Cardiac muscle cell (in vitro differentiated cells and primary cell): ENCODE measurements around the gene DNAJA4. TPM values are rescaled to one million over a fixed set of nuclear protein-coding genes. Genes with fewer than 3 reads are reported as not detected.
A peak's percentile ranks its signal among the peaks of the same experiment; 100 is the strongest.

ENCODE experiments used
- DNase-seq, 2 donors: peaks; one replicate each; pipeline versions ENCODE4 v3.0.0 to v3.0.0-alpha.2; 2010 to 2017; ENCODE audit warnings: low read depth in 1 of 2, low spot score in 1 of 2
- H3K27ac ChIP-seq: fragments of 200-600 bp; sonication (generic); 2 replicates; pipeline ENCODE4 v1.5.1; 2016
- H3K27me3 ChIP-seq: fragments of 200-600 bp; sonication (generic); 2 replicates; pipeline ENCODE4 v1.6.0; 2016; ENCODE audit warnings: control low read depth
- H3K36me3 ChIP-seq: fragments of 200-600 bp; sonication (generic); 2 replicates; pipeline ENCODE4 v1.5.1; 2016; ENCODE audit warnings: control low read depth
- H3K4me1 ChIP-seq: fragments of 200-600 bp; sonication (generic); 2 replicates; pipeline ENCODE4 v1.8.1; 2017; ENCODE audit warnings: low read depth, mild to moderate bottlenecking, mixed run types
- H3K4me3 ChIP-seq: fragments of 200-600 bp; sonication (generic); 2 replicates; pipeline ENCODE4 v1.5.1; 2016; ENCODE audit warnings: mild to moderate bottlenecking
- H3K9me3 ChIP-seq: fragments of 200-600 bp; sonication (generic); 2 replicates; pipeline ENCODE4 v1.5.1; 2017; ENCODE audit warnings: low read depth, mild to moderate bottlenecking, control low read depth
- CTCF ChIP-seq: IDR thresholded peaks from 2 replicates; pipeline ENCODE4 v1.5.1; 2012; ENCODE audit warnings: low read depth, mild to moderate bottlenecking, low read length
- polyA plus RNA-seq: library from polyadenylated mRNA; unstranded; fragments of >200 nt; fragmentation: Nextera tagmentation; extraction: Ambion mirVana; gene quantifications from 2 replicates; pipeline ENCODE4 v1.2.1, GENCODE V29; 2016
- total RNA-seq: library from RNA; depleted of rRNA; stranded (reverse); fragments of >200 nt; gene quantifications from 2 replicates; pipeline ENCODE4 v1.2.3, GENCODE V29; 2016

DNAJA4 gene
- total and polyA plus RNA-seq, 2 experiments from 2014 or later: 3.2 to 3.4 TPM

GRCh38 chr15:78224023-78224411 lies 40.3 kb upstream of the DNAJA4 start:
- Histone ChIP-seq H3K27me3 (no peaks in the 10 kb centered on the region), H3K4me3 (no peak overlapping the region), H3K4me1 (peaks cover 12% of the 10 kb centered on the region), H3K9me3 (no peaks in the 10 kb centered on the region), H3K36me3 (no peaks in the 10 kb centered on the region), H3K27ac (peak overlapping the region; percentile 13)
- no peak for TF ChIP-seq CTCF
- peak in 1 of 2 donors; percentile 40 for DNase-seq

GRCh38 chr15:78225783-78226541 lies 38.4 kb upstream of the DNAJA4 start:
- no peak for TF ChIP-seq CTCF
- H3K4me1 ChIP-seq: peaks cover 12% of the 10 kb centered on the region
- DNase-seq: no peak
- no peaks in the 10 kb centered on the region for H3K27me3 ChIP-seq
- H3K4me3 ChIP-seq: no peak overlapping the region
- H3K9me3 ChIP-seq: no peaks in the 10 kb centered on the region
- no peak overlapping the region for H3K27ac ChIP-seq
- H3K36me3 ChIP-seq: no peaks in the 10 kb centered on the region

- no peaks in the 10 kb centered on the region for H3K9me3 ChIP-seq
- no peaks in the 10 kb centered on the region for H3K27me3 ChIP-seq
- no peak overlapping the region for H3K27ac ChIP-seq
- DNase-seq: no peak
- peaks cover 6% of the 10 kb centered on the region for H3K4me1 ChIP-seq
- H3K4me3 ChIP-seq: no peak overlapping the region
- no peak for TF ChIP-seq CTCF
- H3K36me3 ChIP-seq: no peaks in the 10 kb centered on the region
Measured at GRCh38 chr15:78228356-78228996, 35.9 kb upstream of the DNAJA4 start.

GRCh38 chr15:78229431-78230406 lies 34.6 kb upstream of the DNAJA4 start:
- Histone ChIP-seq H3K9me3 (no peaks in the 10 kb centered on the region), H3K4me3 (no peak overlapping the region), H3K27me3 (no peaks in the 10 kb centered on the region), H3K27ac (no peak overlapping the region), H3K4me1 (no peaks in the 10 kb centered on the region), H3K36me3 (no peaks in the 10 kb centered on the region)
- TF ChIP-seq CTCF: no peak
- DNase-seq: no peak

- DNase-seq: no peak
- Histone ChIP-seq H3K27ac (no peak overlapping the region), H3K36me3 (no peaks in the 10 kb centered on the region), H3K27me3 (no peaks in the 10 kb centered on the region), H3K4me1 (no peaks in the 10 kb centered on the region), H3K9me3 (no peaks in the 10 kb centered on the region), H3K4me3 (no peak overlapping the region)
- no peak for TF ChIP-seq CTCF
Measured at GRCh38 chr15:78232951-78233350, 31.4 kb upstream of the DNAJA4 start.
